PC-3 (cell line): ENCODE results near the gene ZSCAN5C. TPM values are rescaled to one million over a fixed set of nuclear protein-coding genes. Genes with fewer than 3 reads are reported as not detected.

Experiments used
- ATAC-seq: fragments of 200-7000 bp; cut with Tn5 transposase; 2 replicates; pipeline ENCODE4 v1.9.1; 2020; ENCODE audit warnings: mild to moderate bottlenecking, moderate library complexity
- Bru-seq: library from RNA; stranded (reverse); fragments of 400-500 nt; gene quantifications from one replicate; lab custom pipeline; 2021; lab: Mats Ljungman, UMichigan
- BruChase-seq, 2 experiments: library from RNA; stranded (reverse); fragments of 400-500 nt; gene quantifications; one replicate each; lab custom pipeline; 2021; lab: Mats Ljungman, UMichigan
- BruUV-seq: library from RNA; stranded (reverse); fragments of 400-500 nt; replicated peaks from 2 replicates; lab custom pipeline; 2021; lab: Mats Ljungman, UMichigan
- CTCF ChIA-PET: fragments of 300-600 bp; sonication (Branson Sonifier 250); formaldehyde crosslinking; loops from one replicate; lab custom pipeline; 2022; ENCODE audit warnings: antibody characterized with exemption; lab: Charles Lee
- POLR2A ChIA-PET: fragments of 300-600 bp; sonication (Branson Sonifier 250); formaldehyde crosslinking; loops from one replicate; lab custom pipeline; 2022; ENCODE audit warnings: antibody characterized with exemption; ENCODE audit not compliant: unreplicated experiment; lab: Charles Lee
- DNase-seq: peaks from one replicate; pipeline ENCODE4 v3.0.0-alpha.2; 2015
- H2AFZ ChIP-seq: fragments of 300-600 bp; sonication (generic); 2 replicates; pipeline ENCODE4 v1.6.0; 2016; ENCODE audit warnings: antibody characterized with exemption, low read length
- H3F3A ChIP-seq: fragments of 300-600 bp; sonication (generic); one replicate; pipeline ENCODE4 v1.6.0; 2017; ENCODE audit warnings: antibody characterized with exemption, low read length, control low read depth, mild to moderate bottlenecking; ENCODE audit not compliant: unreplicated experiment
- H3K27ac ChIP-seq: fragments of 300-600 bp; sonication (generic); 2 replicates; pipeline ENCODE4 v1.5.1; 2016; ENCODE audit warnings: mild to moderate bottlenecking, low read length
- H3K27me3 ChIP-seq: fragments of 300-600 bp; sonication (generic); 2 replicates; pipeline ENCODE4 v1.6.1; 2016; ENCODE audit warnings: low read length, mixed read lengths
- H3K36me3 ChIP-seq: fragments of 300-600 bp; sonication (generic); 2 replicates; pipeline ENCODE4 v1.6.1; 2016; ENCODE audit warnings: low read depth, mixed run types, low read length, mixed read lengths
- H3K4me1 ChIP-seq: fragments of 300-600 bp; sonication (generic); 2 replicates; pipeline ENCODE4 v1.5.1; 2016; ENCODE audit warnings: low read length; ENCODE audit not compliant: insufficient read depth
- H3K4me2 ChIP-seq: fragments of 300-600 bp; sonication (generic); 2 replicates; pipeline ENCODE4 v1.6.0; 2016; ENCODE audit warnings: low read length
- H3K4me3 ChIP-seq: fragments of 300-600 bp; sonication (generic); 2 replicates; pipeline ENCODE4 v1.5.1; 2016; ENCODE audit warnings: mild to moderate bottlenecking, low read length, mixed read lengths
- H3K79me2 ChIP-seq: fragments of 300-600 bp; sonication (generic); 2 replicates; pipeline ENCODE4 v1.6.1; 2017; ENCODE audit warnings: low read length, mixed read lengths
- H3K9ac ChIP-seq: fragments of 300-600 bp; sonication (generic); 2 replicates; pipeline ENCODE4 v1.6.0; 2016; ENCODE audit warnings: mild to moderate bottlenecking, low read length
- H3K9me2 ChIP-seq: fragments of 300-600 bp; sonication (generic); replicated peaks from 2 replicates; pipeline ENCODE4 v1.6.1; 2016; ENCODE audit warnings: mixed run types, low read length, mixed read lengths
- H3K9me3 ChIP-seq: fragments of 300-600 bp; sonication (generic); 2 replicates; pipeline ENCODE4 v1.6.1; 2016; ENCODE audit warnings: low read length, mixed read lengths
- H4K20me1 ChIP-seq: fragments of 300-600 bp; sonication (generic); 2 replicates; pipeline ENCODE4 v1.6.1; 2016; ENCODE audit warnings: low read length, mixed read lengths
- EZH2 ChIP-seq: fragments of 300-600 bp; sonication (generic); IDR thresholded peaks from one replicate; pipeline ENCODE4 v1.6.1; 2017; ENCODE audit warnings: antibody characterized with exemption, mild to moderate bottlenecking, low read length; ENCODE audit not compliant: unreplicated experiment
- EZH2phosphoT487 ChIP-seq: fragments of 300-600 bp; sonication (generic); IDR thresholded peaks from 2 replicates; pipeline ENCODE4 v1.6.1; 2018; ENCODE audit warnings: mild to moderate bottlenecking, antibody characterized with exemption, low read length, borderline replicate concordance
- intact Hi-C: fragments of 100-400 bp; cut with micrococcal nuclease; formaldehyde crosslinking; loops from 2 replicates; pipeline ENCODE4 v1.9.0; 2023
- long read RNA-seq: library from polyadenylated mRNA; unstranded; transcript quantifications from one replicate; pipeline ENCODE4 v2.0.0, GENCODE V29; 2021; ENCODE audit not compliant: unreplicated experiment
- total RNA-seq: library from RNA; depleted of rRNA; stranded (reverse); fragments of >200 nt; gene quantifications from 2 replicates; pipeline ENCODE4 v1.2.3, GENCODE V29; 2014; rRNA removed
- TF ChIP-seq, protein P1 (sequence below): fragments of 300-600 bp; sonication (generic); conservative IDR thresholded peaks from 2 replicates; pipeline ENCODE4 v1.5.1; 2017; ENCODE audit warnings: antibody characterized with exemption, low read depth, mild to moderate bottlenecking, low read length

Gene ZSCAN5C, protein sequence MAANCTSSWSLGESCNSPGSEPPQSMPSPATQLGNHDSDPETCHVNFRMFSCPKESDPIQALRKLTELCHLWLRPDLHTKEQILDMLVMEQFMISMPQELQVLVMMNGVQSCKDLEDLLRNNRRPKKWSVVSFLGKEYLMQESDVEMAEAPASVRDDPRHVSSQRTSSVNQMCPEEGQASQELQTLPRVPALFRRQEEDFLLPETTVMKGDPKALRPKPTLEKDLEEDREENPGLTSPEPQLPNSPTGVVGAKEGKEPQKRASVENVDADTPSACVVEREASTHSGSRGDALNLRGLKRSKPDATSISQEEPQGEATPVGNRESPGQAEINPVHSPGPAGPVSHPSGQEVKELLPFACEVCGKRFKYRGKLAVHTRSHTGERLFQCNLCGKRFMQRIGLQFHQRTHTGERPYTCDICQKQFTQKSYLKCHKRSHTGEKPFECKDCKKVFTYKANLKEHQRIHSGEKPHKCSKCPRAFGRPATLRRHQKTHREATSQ
- total RNA-seq = not detected in 2 replicates
- not detected for Bru-seq, nascent RNA
- not detected for BruChase-seq, experiment 1, labeled RNA remaining after a 6-hour chase
- BruChase-seq, experiment 2, labeled RNA remaining after a 2-hour chase = not detected
- long read RNA-seq = 0 reads

DNA sequence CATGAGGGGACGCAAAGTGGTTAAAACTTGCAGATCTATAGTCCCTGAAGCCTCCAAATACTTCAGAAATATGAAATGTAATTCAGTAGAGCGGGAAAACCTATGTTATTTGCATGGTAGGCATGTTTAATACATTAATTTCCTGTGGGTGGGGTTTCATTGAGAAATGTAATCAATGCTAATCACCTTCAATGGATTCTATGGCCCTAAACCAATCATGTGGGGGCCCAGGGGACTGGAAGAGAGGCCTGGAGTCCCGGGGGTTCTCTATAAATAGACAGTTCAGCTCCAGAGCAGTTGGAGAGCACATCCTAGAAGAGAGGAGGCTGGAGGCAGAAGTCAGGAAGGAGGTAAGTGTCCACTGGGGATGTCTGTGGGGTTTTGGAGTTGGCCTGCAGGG lies at the start of gene ZSCAN5C:
Gene ZSCAN5C (plus strand): TSS at position 301 of the 400 bp plus-strand sequence. CDS start 3,641 bp downstream, outside the sequence.
- TF ChIP-seq, protein P1, sequence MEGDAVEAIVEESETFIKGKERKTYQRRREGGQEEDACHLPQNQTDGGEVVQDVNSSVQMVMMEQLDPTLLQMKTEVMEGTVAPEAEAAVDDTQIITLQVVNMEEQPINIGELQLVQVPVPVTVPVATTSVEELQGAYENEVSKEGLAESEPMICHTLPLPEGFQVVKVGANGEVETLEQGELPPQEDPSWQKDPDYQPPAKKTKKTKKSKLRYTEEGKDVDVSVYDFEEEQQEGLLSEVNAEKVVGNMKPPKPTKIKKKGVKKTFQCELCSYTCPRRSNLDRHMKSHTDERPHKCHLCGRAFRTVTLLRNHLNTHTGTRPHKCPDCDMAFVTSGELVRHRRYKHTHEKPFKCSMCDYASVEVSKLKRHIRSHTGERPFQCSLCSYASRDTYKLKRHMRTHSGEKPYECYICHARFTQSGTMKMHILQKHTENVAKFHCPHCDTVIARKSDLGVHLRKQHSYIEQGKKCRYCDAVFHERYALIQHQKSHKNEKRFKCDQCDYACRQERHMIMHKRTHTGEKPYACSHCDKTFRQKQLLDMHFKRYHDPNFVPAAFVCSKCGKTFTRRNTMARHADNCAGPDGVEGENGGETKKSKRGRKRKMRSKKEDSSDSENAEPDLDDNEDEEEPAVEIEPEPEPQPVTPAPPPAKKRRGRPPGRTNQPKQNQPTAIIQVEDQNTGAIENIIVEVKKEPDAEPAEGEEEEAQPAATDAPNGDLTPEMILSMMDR = no peak
- TF ChIP-seq EZH2phosphoT487 (no peak), EZH2 (no peak)
- H3K4me2 ChIP-seq = no peak within 1 kb of the TSS

DNA sequence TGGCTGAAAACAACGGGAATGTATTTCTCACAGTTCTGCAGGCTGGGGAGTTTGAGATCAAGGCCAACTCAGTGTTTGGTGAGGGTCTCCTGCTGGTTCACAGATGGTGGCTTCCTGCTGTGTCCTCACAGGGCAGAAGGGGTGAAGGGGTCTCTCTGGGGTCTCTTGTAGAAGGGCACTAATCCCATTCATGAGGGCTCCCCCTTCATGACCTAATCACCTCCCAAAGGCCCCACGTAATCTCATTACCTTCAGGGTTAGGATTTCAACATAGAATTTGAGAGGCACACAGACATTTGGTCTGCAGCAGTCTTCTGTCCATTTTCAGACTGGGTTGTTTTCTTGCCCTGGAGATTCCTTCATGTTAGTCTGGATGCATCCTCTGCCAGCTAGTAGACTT lies 49.4 kb upstream of the ZSCAN5C start:
- no TSS peak for BruUV-seq
- H3K4me1 ChIP-seq = no peaks in the 10 kb centered on the region
- intact Hi-C loops = no loop called here
- no peaks in the 10 kb centered on the region for H3K9me2 ChIP-seq
- no peak overlapping the region for H3K9ac ChIP-seq
- no peak overlapping the region for H3K4me3 ChIP-seq
- no peaks in the 10 kb centered on the region for H3K27me3 ChIP-seq
- H2AFZ ChIP-seq = no peak overlapping the region
- H3K36me3 ChIP-seq = peaks cover 16% of the 10 kb centered on the region
- no peaks in the 10 kb centered on the region for H3K9me3 ChIP-seq
- H3F3A ChIP-seq = no peaks in the 10 kb centered on the region
- ChIA-PET CTCF (no interaction called here), POLR2A (no interaction called here)
- no peak overlapping the region for H3K27ac ChIP-seq
- no peak overlapping the region for H3K4me2 ChIP-seq
- ATAC-seq (no peak), DNase-seq (no peak)
- H4K20me1 ChIP-seq = 0 out of 2 replicates have a peak, but pooled peaks cover 8% of the 10 kb centered on the region
- H3K79me2 ChIP-seq = peaks cover 21% of the 10 kb centered on the region
- TF ChIP-seq EZH2phosphoT487 = no peak
- TF ChIP-seq EZH2 = no peak
- TF ChIP-seq, protein P1 = no peak

More for the DNA sequence above, at the start of gene ZSCAN5C:
- no peak for DNase-seq
- H3K27me3 ChIP-seq = peaks cover 60% of the 10 kb centered on the region
- intact Hi-C loops = no loop called here
- H3K27ac ChIP-seq = no peak within 1 kb of the TSS
- H4K20me1 ChIP-seq = no peaks in the 10 kb centered on the region
- H3K79me2 ChIP-seq = no peaks in the 10 kb centered on the region
- H3K9me3 ChIP-seq = no peaks in the 10 kb centered on the region
- ChIA-PET CTCF (no interaction called here), POLR2A (no interaction called here)
- H3K4me3 ChIP-seq = no peak within 1 kb of the TSS
- H3K4me1 ChIP-seq = no peaks in the 10 kb centered on the region
- no peak for ATAC-seq
- BruUV-seq = no TSS peak
- H3K36me3 ChIP-seq = no peaks in the 10 kb centered on the region
- H3F3A ChIP-seq = no peaks in the 10 kb centered on the region
- H3K9me2 ChIP-seq = no peaks in the 10 kb centered on the region
- no peak within 1 kb of the TSS for H3K9ac ChIP-seq
- H2AFZ ChIP-seq = no peak within 1 kb of the TSS
